OCI-M2 (cell line): Measurements from ENCODE around the gene PAK6.

Experiments used
- DNase-seq: peaks from one replicate; lab custom pipeline; 2025; ENCODE audit not compliant: unreplicated experiment; lab: John Stamatoyannopoulos, UW

PAK6 gene

GRCh38 chr15:40255033-40255432 lies 16.2 kb downstream of the PAK6 start:
- DNase-seq = no peak

- no peak for DNase-seq
Measured at GRCh38 chr15:40256638-40257235, 17.9 kb downstream of the PAK6 start.

GRCh38 chr15:40257656-40258450 lies 19.0 kb downstream of the PAK6 start:
- no peak for DNase-seq

GRCh38 chr15:40258544-40258943 lies 19.7 kb downstream of the PAK6 start:
- DNase-seq = no peak

- DNase-seq = no peak
Measured at GRCh38 chr15:40259021-40259420, 20.2 kb downstream of the PAK6 start.

GRCh38 chr15:40263024-40263754 lies 24.3 kb downstream of the PAK6 start:
- no peak for DNase-seq

GRCh38 chr15:40264321-40265153 lies 25.7 kb downstream of the PAK6 start:
- no peak for DNase-seq

GRCh38 chr15:40265355-40265754 lies 26.5 kb downstream of the PAK6 start:
- no peak for DNase-seq

GRCh38 chr15:40265875-40266274 lies 27.0 kb downstream of the PAK6 start:
- DNase-seq = no peak

- no peak for DNase-seq
Measured at GRCh38 chr15:40266828-40267304, 28.0 kb downstream of the PAK6 start.

- DNase-seq = no peak
Measured at GRCh38 chr15:40267670-40268069, 28.8 kb downstream of the PAK6 start.

- DNase-seq = no peak
Measured at GRCh38 chr15:40269604-40270003, 30.7 kb downstream of the PAK6 start.

- DNase-seq = no peak
Measured at GRCh38 chr15:40270246-40270995, 31.6 kb downstream of the PAK6 start.

- no peak for DNase-seq
Measured at GRCh38 chr15:40271685-40272484, 33.0 kb downstream of the PAK6 start.

GRCh38 chr15:40272485-40273056 lies 33.7 kb downstream of the PAK6 start:
- no peak for DNase-seq

- DNase-seq = no peak
Measured at GRCh38 chr15:40273428-40273827, 34.6 kb downstream of the PAK6 start.

- DNase-seq = peak; percentile 66
Measured at GRCh38 chr15:40274350-40275274, 35.7 kb downstream of the PAK6 start.

GRCh38 chr15:40275523-40275922 lies 36.7 kb downstream of the PAK6 start:
- no peak for DNase-seq
